ENCODE data around the gene PAPPA. TPM values are rescaled to one million over a fixed set of nuclear protein-coding genes. Genes with fewer than 3 reads are reported as not detected.

The PAPPA gene
- total and polyA plus RNA-seq, 2 of the 8 experiments (the other 6 are each of a cell fraction or from before 2014, with no cell fraction given) = 0.18 to 0.63 TPM

- peaks cover 0 to 3% (median 0%) of the 10 kb centered on the region in 4 experiments; a peak in 1 of 7 replicates for H3K4me1 ChIP-seq (replicated peaks in 1 of 4; ENCODE audit: control insufficient read depth in 3 of 4, insufficient read depth in 4 of 4, low read length in 3 of 4)
Measured at GRCh38 chr9:116372786-116373185, 219.2 kb downstream of the PAPPA start.

More at GRCh38 chr9:116372786-116373185, 219.2 kb downstream of the PAPPA start:
- no peaks in the 10 kb centered on the region for H3K79me2 ChIP-seq (ENCODE audit: control insufficient read depth in 1 of 2, insufficient read depth in 2 of 2, low read length in 2 of 2)
- no peak overlapping the region for H3K9ac ChIP-seq (replicated peaks in 1 of 4; ENCODE audit: extremely low read depth in 1 of 4, low read depth in 3 of 4, low read length in 3 of 4)
- no peak overlapping the region for H2AK5ac ChIP-seq (ENCODE audit: low read depth, low read length)
- FAIRE-seq = no peak
- H4K20me1 ChIP-seq (replicated peaks in 1 of 2; ENCODE audit: control insufficient read depth in 1 of 2, insufficient read depth in 2 of 2, low read length in 2 of 2) = no peaks in the 10 kb centered on the region
- no peak overlapping the region for H2BK12ac ChIP-seq (ENCODE audit: low read depth, low read length)
- H3K36me3 ChIP-seq (ENCODE audit: control insufficient read depth in 2 of 4, insufficient read depth in 4 of 4, low read length in 3 of 4) = no peaks in the 10 kb centered on the region
- no peak overlapping the region for H3K4ac ChIP-seq (replicated peaks; ENCODE audit: insufficient read length, low read depth, low read length)
- H3K14ac ChIP-seq (ENCODE audit: insufficient read length) = no peak overlapping the region
- no peak overlapping the region for H4K8ac ChIP-seq (ENCODE audit: extremely low read depth, insufficient read depth, low read length)
- H3K4me3 ChIP-seq (ENCODE audit: extremely low read depth in 1 of 4, insufficient read depth in 2 of 4, low read depth in 3 of 4, low read length in 4 of 4) = no peak overlapping the region
- no peak overlapping the region for H3K56ac ChIP-seq (replicated peaks; ENCODE audit: insufficient read length, low read depth, low read length)
- ChIA-PET POLR2A (ENCODE audit: partially characterized antibody) (no interaction called here), CTCF (ENCODE audit: partially characterized antibody) (interaction anchor here (0.8 to 1.3 kb wide), 3 partner anchors 15 to 336 kb away, joined by 3 to 4 read pairs (median 3); no protein-coding TSS in a partner anchor)
- no peak overlapping the region for H2BK5ac ChIP-seq (ENCODE audit: low read depth, low read length)
- H3K4me2 ChIP-seq (ENCODE audit: insufficient read depth in 1 of 2, low read depth in 2 of 2, low read length in 2 of 2) = no peak overlapping the region
- H4K5ac ChIP-seq (ENCODE audit: insufficient read length, low read depth, low read length) = no peak overlapping the region
- DNase-seq (ENCODE audit: low read depth in 1 of 2, low spot score in 2 of 2) = no peak
- H2BK20ac ChIP-seq (ENCODE audit: low read length) = no peak overlapping the region
- no peak overlapping the region for H2AFZ ChIP-seq (ENCODE audit: low read length)
- H3K79me1 ChIP-seq (ENCODE audit: low read depth, low read length) = no peaks in the 10 kb centered on the region
- TF ChIP-seq KDM1A (IDR thresholded peaks at IDR 0.05; ENCODE audit: borderline replicate concordance, low read length) (no peak), BCL11A (IDR thresholded peaks at IDR 0.05; ENCODE audit: low read depth in 2 of 2, low read length in 2 of 2) (no peak), GABPA (IDR thresholded peaks at IDR 0.05; ENCODE audit: borderline replicate concordance, insufficient read depth, low read length) (no peak), SP4 (IDR thresholded peaks at IDR 0.05; ENCODE audit: low read length) (no peak), ASH2L (IDR thresholded peaks at IDR 0.05; ENCODE audit: low read length) (no peak), TAF1 (IDR thresholded peaks at IDR 0.05; ENCODE audit: low read depth, low read length) (no peak)
- H2BK120ac ChIP-seq (replicated peaks; ENCODE audit: low read depth, low read length) = no peak overlapping the region
- no peak overlapping the region for H2BK15ac ChIP-seq (ENCODE audit: low read length)
- H4K91ac ChIP-seq (replicated peaks; ENCODE audit: insufficient read length, low read length) = no peak overlapping the region
- 92% methylated on average over 4 of the region's 4 CpGs; no CpG with 5 or more reads in 1 of the 2 experiments for WGBS, 2 experiments (ENCODE audit: extremely low coverage in 1 of 2, insufficient coverage in 1 of 2, insufficient read length in 1 of 2, insufficient replicate concordance in 2 of 2, low coverage in 1 of 2, low lambda C conversion rate in 2 of 2, missing lambda C conversion rate in 1 of 2)
- no peak overlapping the region for H3K27ac ChIP-seq (ENCODE audit: low read depth, low read length)
- H3K23ac ChIP-seq (ENCODE audit: insufficient read length) = no peak overlapping the region
- no peak overlapping the region for H3K18ac ChIP-seq (ENCODE audit: extremely low read depth, low read length)
- H3K27me3 ChIP-seq (replicated peaks in 1 of 4; ENCODE audit: control insufficient read depth in 3 of 4, extremely low read depth in 1 of 4, insufficient read depth in 3 of 4, low read length in 3 of 4) = no peaks in the 10 kb centered on the region
- no peaks in the 10 kb centered on the region for H3K9me3 ChIP-seq (ENCODE audit: insufficient read depth in 2 of 2, low read depth in 1 of 2, low read length in 1 of 2)
- no peaks in the 10 kb centered on the region for H3K23me2 ChIP-seq (ENCODE audit: low read depth, low read length)

All from H1 (cell line).